SK-N-MC (cell line): ENCODE data around the gene MAGI2.

Experiments
- EZH2 ChIP-seq: fragments of 200-600 bp; sonication (generic); IDR thresholded peaks from one replicate; pipeline ENCODE4 v1.6.1; 2017; ENCODE audit warnings: antibody characterized with exemption
- POLR2AphosphoS5 ChIP-seq: IDR thresholded peaks from 2 replicates; pipeline ENCODE4 v1.6.1; 2012; ENCODE audit warnings: mild to moderate bottlenecking, low read depth, low read length, borderline replicate concordance

DNA sequence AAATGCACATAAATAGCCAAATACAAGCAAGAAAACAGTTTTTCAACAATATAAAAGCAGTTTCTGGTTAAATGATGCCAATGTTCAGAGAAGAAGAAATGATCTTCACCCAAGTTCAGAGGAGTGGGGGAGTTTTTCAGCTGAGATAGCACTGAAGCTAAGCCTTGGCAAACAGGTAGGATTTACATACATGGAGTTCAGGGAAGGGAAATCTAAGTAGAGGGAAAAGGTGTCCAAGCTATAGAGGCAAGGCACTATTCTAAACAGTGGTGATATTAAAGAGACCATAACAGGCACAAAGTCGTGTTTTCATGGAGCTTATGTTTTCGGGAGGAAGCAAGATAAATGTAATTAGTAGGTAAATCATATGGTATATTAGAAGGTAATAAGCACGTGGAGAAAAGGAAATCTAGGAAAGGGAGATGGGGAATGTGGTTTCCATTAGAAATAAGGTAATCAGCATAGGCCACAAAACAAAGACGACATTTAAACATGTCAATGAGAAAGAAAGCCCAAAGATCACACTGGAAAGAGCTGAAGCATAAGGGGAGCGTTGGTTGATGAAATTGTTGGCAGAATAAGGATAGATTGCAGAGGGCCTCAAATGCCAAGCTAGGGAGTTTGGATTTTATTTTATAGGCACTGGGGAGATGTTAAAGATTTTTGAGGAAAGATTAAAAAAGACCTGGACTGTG is 704.3 kb downstream of the MAGI2 start:
- TF ChIP-seq POLR2AphosphoS5 (no peak), EZH2 (no peak)
